Activated B cell treated with CpG ODN at 0.5 μM for 24 hours (primary cell): Measurements from ENCODE around the gene UBE3D. TPM values are rescaled to one million over a fixed set of nuclear protein-coding genes. Genes with fewer than 3 reads are reported as not detected.
"Not testable (repeated sequence)": the region's sequence is repeated elsewhere in the genome, so short reads cannot be mapped to it uniquely, and the experiment has no call there.

Experiments used
- ATAC-seq: fragments of 200-7000 bp; cut with Tn5 transposase; one replicate; pipeline ENCODE4 v1.10.0; 2021; ENCODE audit warnings: low read depth, mild to moderate bottlenecking, moderate library complexity
- CTCF ChIA-PET: fragments of 350-600 bp; sonication (Branson Sonifier 250); formaldehyde crosslinking; loops from one replicate; lab custom pipeline; 2021; ENCODE audit warnings: antibody characterized with exemption; lab: Charles Lee
- POLR2A ChIA-PET: fragments of 350-600 bp; sonication (Branson Sonifier 250); formaldehyde crosslinking; loops from one replicate; lab custom pipeline; 2021; ENCODE audit warnings: antibody characterized with exemption; lab: Charles Lee
- DNase-seq: peaks from one replicate; pipeline ENCODE4 v3.0.0; 2022
- H3K27ac Mint-ChIP-seq: one replicate; pipeline ENCODE4 v1.8.0; 2020; ENCODE audit warnings: mixed read lengths
- H3K27me3 Mint-ChIP-seq: one replicate; pipeline ENCODE4 v1.8.0; 2021; ENCODE audit warnings: mixed read lengths
- H3K36me3 Mint-ChIP-seq: one replicate; pipeline ENCODE4 v1.8.0; 2021; ENCODE audit warnings: low read depth, mixed read lengths
- H3K4me1 Mint-ChIP-seq: one replicate; pipeline ENCODE4 v1.8.0; 2021; ENCODE audit warnings: mixed read lengths
- H3K4me3 Mint-ChIP-seq: one replicate; pipeline ENCODE4 v1.8.0; 2020; ENCODE audit warnings: mild to moderate bottlenecking, mixed read lengths
- H3K9me3 Mint-ChIP-seq: one replicate; pipeline ENCODE4 v1.8.0; 2020; ENCODE audit warnings: mixed read lengths
- CTCF ChIP-seq: fragments of 200-600 bp; IDR thresholded peaks from one replicate; pipeline ENCODE4 v1.8.0; 2022; ENCODE audit warnings: antibody characterized with exemption, mild to moderate bottlenecking
- intact Hi-C: fragments of 100-400 bp; cut with micrococcal nuclease; formaldehyde crosslinking; loops from one replicate; pipeline ENCODE4 v1.15.1; 2024
- total RNA-seq: library from RNA; stranded (reverse); gene quantifications from 2 replicates; pipeline ENCODE4 v1.2.3, GENCODE V29; 2022

The UBE3D gene
- total RNA-seq, 1 donor from 2014 or later, result 9.3 TPM

- H3K4me3 Mint-ChIP-seq, result no peak overlapping the region
- H3K9me3 Mint-ChIP-seq, result peaks cover 2% of the 10 kb centered on the region
- intact Hi-C loops, result no loop called here
- H3K27ac Mint-ChIP-seq, result no peak overlapping the region
- no peaks in the 10 kb centered on the region for H3K4me1 Mint-ChIP-seq
- CTCF ChIA-PET, result no interaction called here
- peaks cover 5% of the 10 kb centered on the region for H3K36me3 Mint-ChIP-seq
- ATAC-seq (no peak), DNase-seq (no peak)
- TF ChIP-seq CTCF, result no peak
- POLR2A ChIA-PET, result no interaction called here
- no peaks in the 10 kb centered on the region for H3K27me3 Mint-ChIP-seq
Measured at GRCh38 chr6:82902290-82902689, 163.4 kb downstream of the UBE3D start.

GRCh38 chr6:82894653-82895259 is 170.9 kb downstream of the UBE3D start:
- no peak for DNase-seq
- Mint-ChIP-seq H3K9me3 (peaks cover 2% of the 10 kb centered on the region), H3K27me3 (no peaks in the 10 kb centered on the region), H3K4me1 (no peaks in the 10 kb centered on the region), H3K27ac (no peak overlapping the region), H3K36me3 (peaks cover 23% of the 10 kb centered on the region), H3K4me3 (no peak overlapping the region)
- no peak for TF ChIP-seq CTCF
- ChIA-PET CTCF (no interaction called here), POLR2A (no interaction called here)
- ATAC-seq, result no peak
- intact Hi-C loops, result no loop called here

DNA sequence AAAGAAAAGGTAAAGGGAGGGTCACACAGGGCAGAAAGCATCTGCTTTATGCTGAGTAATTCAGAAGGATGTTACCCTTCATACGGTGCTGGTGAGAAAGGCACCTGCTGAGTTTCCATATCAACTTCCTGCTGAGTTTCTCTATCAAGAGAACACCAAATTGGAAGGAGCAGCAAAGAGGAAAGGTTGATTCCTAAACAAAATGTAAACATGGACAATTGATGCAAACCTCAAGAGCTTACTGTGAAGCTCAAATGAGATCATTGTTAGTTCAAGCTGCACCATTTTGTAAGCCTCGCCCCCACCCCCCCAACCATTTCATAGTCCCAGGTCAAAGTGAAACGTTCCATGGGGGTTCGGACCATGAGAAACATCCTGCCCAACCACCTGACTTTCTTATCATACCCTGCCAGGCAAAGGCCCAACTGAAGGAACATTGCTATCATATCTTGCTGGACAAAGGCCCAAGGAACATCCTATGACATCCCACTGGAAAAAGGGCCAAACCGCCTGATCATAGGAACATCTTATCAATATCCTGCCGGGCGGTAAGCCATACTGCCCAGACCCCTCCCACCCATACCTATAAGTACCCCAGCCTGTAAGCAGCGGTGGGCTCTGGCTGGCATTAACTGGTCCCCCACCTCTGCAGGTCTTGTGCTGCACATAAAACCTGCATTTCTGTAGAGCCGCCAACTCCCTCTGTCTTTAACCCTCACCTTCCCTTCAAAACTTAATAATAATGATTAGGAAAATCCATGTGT is 171.6 kb downstream of the UBE3D start:
- ATAC-seq, result no peak
- Mint-ChIP-seq H3K36me3 (peaks cover 23% of the 10 kb centered on the region), H3K4me3 (no peak overlapping the region), H3K27me3 (no peaks in the 10 kb centered on the region), H3K4me1 (no peaks in the 10 kb centered on the region), H3K9me3 (peaks cover 2% of the 10 kb centered on the region), H3K27ac (no peak overlapping the region)
- ChIA-PET CTCF (no interaction called here), POLR2A (no interaction called here)
- no peak for TF ChIP-seq CTCF
- intact Hi-C loops, result no loop called here
- no peak for DNase-seq

DNA sequence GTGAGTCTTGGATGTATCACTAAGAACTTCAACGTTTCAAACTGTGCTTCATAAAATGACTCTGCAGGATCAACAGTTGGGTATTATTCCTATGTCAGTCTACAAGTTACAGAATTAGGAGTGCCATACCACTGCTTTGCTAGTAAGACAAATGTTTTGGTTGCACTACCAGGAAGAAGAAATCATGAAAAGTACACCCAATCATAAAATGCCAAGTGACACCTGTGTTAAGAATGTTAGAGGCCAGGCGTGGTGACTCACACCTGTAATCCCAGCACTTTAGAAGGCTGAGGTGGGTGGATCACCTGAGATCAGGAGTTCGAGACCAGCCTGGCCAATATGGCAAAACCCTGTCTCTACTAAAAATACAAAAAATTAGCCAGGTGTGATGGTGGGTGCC is 174.1 kb downstream of the UBE3D start:
- intact Hi-C loops, H3K27ac Mint-ChIP-seq, POLR2A ChIA-PET, H3K4me3 Mint-ChIP-seq, H3K4me1 Mint-ChIP-seq, H3K9me3 Mint-ChIP-seq, H3K27me3 Mint-ChIP-seq, ATAC-seq, CTCF ChIA-PET, DNase-seq: not testable (repeated sequence)
- H3K36me3 Mint-ChIP-seq, result peaks cover 17% of the 10 kb centered on the region

DNA sequence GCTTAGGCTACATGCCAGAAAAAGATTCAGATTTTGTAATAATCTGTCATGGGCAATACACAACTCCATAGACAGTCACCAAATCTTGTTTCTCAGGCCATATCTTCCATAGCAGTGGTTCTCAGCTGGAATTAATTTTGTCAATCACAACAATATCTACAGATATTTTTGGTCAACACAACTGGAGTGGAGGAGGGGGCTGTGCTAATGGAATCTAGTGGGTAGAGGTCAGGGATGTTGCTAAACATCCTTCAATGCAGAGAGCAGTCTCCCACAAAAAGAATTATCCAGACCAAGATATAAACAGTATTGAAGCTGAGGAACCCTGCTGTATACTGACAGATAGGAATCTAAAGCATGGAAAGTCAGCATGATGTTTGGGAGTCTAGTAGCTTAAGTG is 174.6 kb downstream of the UBE3D start:
- Mint-ChIP-seq H3K4me3 (no peak overlapping the region), H3K36me3 (peaks cover 17% of the 10 kb centered on the region), H3K9me3 (no peaks in the 10 kb centered on the region), H3K4me1 (no peaks in the 10 kb centered on the region), H3K27ac (no peak overlapping the region), H3K27me3 (no peaks in the 10 kb centered on the region)
- intact Hi-C loops, result no loop called here
- ChIA-PET POLR2A (no interaction called here), CTCF (no interaction called here)
- no peak for DNase-seq
- TF ChIP-seq CTCF, result no peak
- ATAC-seq, result no peak
